ENCODE measurements around the gene MIER2. TPM values are rescaled to one million over a fixed set of nuclear protein-coding genes. Genes with fewer than 3 reads are reported as not detected.

MIER2 gene
- total RNA-seq, 1 experiment from 2014 or later, result 10.0 TPM

- DNase-seq (ENCODE audit: low read depth), result no peak
These were observed 14.7 kb downstream of the MIER2 start for GRCh38 chr19:329876-330275.

- DNase-seq (ENCODE audit: low read depth), result no peak
These were observed 16.5 kb downstream of the MIER2 start for GRCh38 chr19:328025-328505.

GRCh38 chr19:327291-328024 lies 17.1 kb downstream of the MIER2 start:
- DNase-seq (ENCODE audit: low read depth), result no peak

GRCh38 chr19:326871-327270 lies 17.7 kb downstream of the MIER2 start:
- no peak for DNase-seq (ENCODE audit: low read depth)

GRCh38 chr19:325937-326565 lies 18.5 kb downstream of the MIER2 start:
- no peak for DNase-seq (ENCODE audit: low read depth)

GRCh38 chr19:325173-325936 lies 19.2 kb downstream of the MIER2 start:
- DNase-seq (ENCODE audit: low read depth), result no peak

- DNase-seq (ENCODE audit: low read depth), result no peak
These were observed 19.9 kb downstream of the MIER2 start for GRCh38 chr19:324716-325115.

GRCh38 chr19:322616-323015 lies 22.0 kb downstream of the MIER2 start:
- no peak for DNase-seq (ENCODE audit: low read depth)

- DNase-seq (ENCODE audit: low read depth), result no peak
These were observed 26.2 kb downstream of the MIER2 start for GRCh38 chr19:318509-318774.

GRCh38 chr19:317710-318508 lies 26.7 kb downstream of the MIER2 start:
- no peak for DNase-seq (ENCODE audit: low read depth)

- no peak for DNase-seq (ENCODE audit: low read depth)
These were observed 28.8 kb downstream of the MIER2 start for GRCh38 chr19:315811-316210.

- no peak for DNase-seq (ENCODE audit: low read depth)
These were observed 30.4 kb downstream of the MIER2 start for GRCh38 chr19:313988-314815.

GRCh38 chr19:313169-313987 lies 31.2 kb downstream of the MIER2 start:
- no peak for DNase-seq (ENCODE audit: low read depth)

GRCh38 chr19:311813-312261 lies 32.8 kb downstream of the MIER2 start:
- no peak for DNase-seq (ENCODE audit: low read depth)

GRCh38 chr19:310781-311496 lies 33.7 kb downstream of the MIER2 start:
- no peak for DNase-seq (ENCODE audit: low read depth)

- DNase-seq (ENCODE audit: low read depth), result no peak
These were observed 34.4 kb downstream of the MIER2 start for GRCh38 chr19:310141-310651.

GRCh38 chr19:309206-309565 lies 35.4 kb downstream of the MIER2 start:
- no peak for DNase-seq (ENCODE audit: low read depth)

- no peak for DNase-seq (ENCODE audit: low read depth)
These were observed 36.0 kb downstream of the MIER2 start for GRCh38 chr19:308471-309205.

Measured in RPMI7951 (cell line).